Smooth muscle cell (in vitro differentiated cells): ENCODE data around the gene PADI3. TPM values are rescaled to one million over a fixed set of nuclear protein-coding genes. Genes with fewer than 3 reads are reported as not detected.

Source experiments
- DNase-seq: peaks from one replicate; lab custom pipeline; 2025; ENCODE audit not compliant: unreplicated experiment; lab: John Stamatoyannopoulos, UW
- H2AFZ ChIP-seq: fragments of 200-600 bp; sonication (generic); 2 replicates; pipeline ENCODE4 v1.6.0; 2016; ENCODE audit warnings: antibody characterized with exemption, low read depth, mild to moderate bottlenecking
- H3F3A ChIP-seq: fragments of 200-600 bp; sonication (generic); 2 replicates; pipeline ENCODE4 v1.6.0; 2017; ENCODE audit warnings: antibody characterized with exemption, low read depth
- H3K27ac ChIP-seq: fragments of 200-600 bp; sonication (generic); 2 replicates; pipeline ENCODE4 v1.5.1; 2016; ENCODE audit warnings: low read depth, mild to moderate bottlenecking
- H3K27me3 ChIP-seq: fragments of 200-600 bp; sonication (generic); 2 replicates; pipeline ENCODE4 v1.6.1; 2016; ENCODE audit warnings: low read depth, mild to moderate bottlenecking
- H3K36me3 ChIP-seq: fragments of 200-600 bp; sonication (generic); 2 replicates; pipeline ENCODE4 v1.5.1; 2016; ENCODE audit warnings: low read depth
- H3K4me1 ChIP-seq: fragments of 200-600 bp; sonication (generic); 2 replicates; pipeline ENCODE4 v1.5.1; 2016; ENCODE audit warnings: low read depth
- H3K4me2 ChIP-seq: fragments of 200-600 bp; sonication (generic); 2 replicates; pipeline ENCODE4 v1.6.0; 2016; ENCODE audit warnings: mild to moderate bottlenecking
- H3K4me3 ChIP-seq: fragments of 200-600 bp; sonication (generic); 2 replicates; pipeline ENCODE4 v1.5.1; 2016; ENCODE audit warnings: mild to moderate bottlenecking
- H3K79me2 ChIP-seq: fragments of 200-600 bp; sonication (generic); 2 replicates; pipeline ENCODE4 v1.6.0; 2016; ENCODE audit warnings: low read depth, mild to moderate bottlenecking
- H3K9ac ChIP-seq: fragments of 200-600 bp; sonication (generic); 2 replicates; pipeline ENCODE4 v1.6.0; 2016; ENCODE audit warnings: low read depth
- H3K9me3 ChIP-seq: fragments of 200-600 bp; sonication (generic); replicated peaks from 2 replicates; pipeline ENCODE4 v1.5.1; 2016; ENCODE audit warnings: low read depth
- H4K20me1 ChIP-seq: fragments of 200-600 bp; sonication (generic); 2 replicates; pipeline ENCODE4 v1.6.0; 2016; ENCODE audit warnings: low read depth
- WGBS: methylation state at CpG from one replicate; pipeline ENCODE4 v1.1.7; 2016; ENCODE audit warnings: low lambda C conversion rate; 5-methylcytosine and 5-hydroxymethylcytosine counted together
- polyA plus RNA-seq: library from polyadenylated mRNA; unstranded; fragments of >200 nt; fragmentation: Nextera tagmentation; extraction: Ambion mirVana; gene quantifications from 2 replicates; pipeline ENCODE4 v1.2.1, GENCODE V29; 2016
- total RNA-seq: library from RNA; depleted of rRNA; stranded (reverse); fragments of >200 nt; gene quantifications from 2 replicates; pipeline ENCODE4 v1.2.3, GENCODE V29; 2014
- TF ChIP-seq, protein P1 (sequence below): fragments of 200-600 bp; sonication (generic); IDR thresholded peaks from 2 replicates; pipeline ENCODE4 v1.5.1; 2017; ENCODE audit warnings: borderline replicate concordance, mild to moderate bottlenecking, antibody characterized with exemption; ENCODE audit not compliant: insufficient read depth, poor library complexity, severe bottlenecking

Gene PADI3
- total and polyA plus RNA-seq, 2 experiments from 2014 or later = not detected

DNA sequence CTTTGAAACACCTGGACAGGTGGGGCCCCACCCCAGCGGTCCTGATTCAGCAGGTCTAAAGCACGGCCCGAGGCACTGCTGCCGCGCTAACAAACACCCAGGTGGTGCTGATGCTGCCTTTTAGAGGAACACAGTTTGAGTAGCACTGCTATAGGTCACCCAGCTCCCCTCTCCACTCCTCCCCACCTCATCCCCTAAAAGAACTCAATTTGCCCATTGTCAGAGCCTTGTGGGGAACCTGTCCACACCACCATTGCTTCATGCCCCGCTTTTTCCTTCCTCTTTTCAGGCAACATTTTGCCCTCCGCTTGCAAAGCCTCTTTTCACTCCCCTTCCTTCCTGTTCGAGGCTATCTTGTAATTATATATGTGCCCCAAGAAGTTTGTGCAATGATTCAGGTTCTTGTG is 32.9 kb downstream of the PADI3 start:
- no peak for DNase-seq
- Histone ChIP-seq H3F3A (no peaks in the 10 kb centered on the region), H3K4me2 (no peak overlapping the region), H3K27ac (no peak overlapping the region), H3K4me1 (no peaks in the 10 kb centered on the region), H3K27me3 (peaks cover 6% of the 10 kb centered on the region), H3K9ac (no peak overlapping the region), H4K20me1 (no peaks in the 10 kb centered on the region), H3K9me3 (no peaks in the 10 kb centered on the region), H2AFZ (no peak overlapping the region), H3K79me2 (no peaks in the 10 kb centered on the region), H3K36me3 (no peaks in the 10 kb centered on the region), H3K4me3 (no peak overlapping the region)
- 75% methylated on average over 8 of the region's 8 CpGs for whole genome bisulfite sequencing
- TF ChIP-seq, protein P1, sequence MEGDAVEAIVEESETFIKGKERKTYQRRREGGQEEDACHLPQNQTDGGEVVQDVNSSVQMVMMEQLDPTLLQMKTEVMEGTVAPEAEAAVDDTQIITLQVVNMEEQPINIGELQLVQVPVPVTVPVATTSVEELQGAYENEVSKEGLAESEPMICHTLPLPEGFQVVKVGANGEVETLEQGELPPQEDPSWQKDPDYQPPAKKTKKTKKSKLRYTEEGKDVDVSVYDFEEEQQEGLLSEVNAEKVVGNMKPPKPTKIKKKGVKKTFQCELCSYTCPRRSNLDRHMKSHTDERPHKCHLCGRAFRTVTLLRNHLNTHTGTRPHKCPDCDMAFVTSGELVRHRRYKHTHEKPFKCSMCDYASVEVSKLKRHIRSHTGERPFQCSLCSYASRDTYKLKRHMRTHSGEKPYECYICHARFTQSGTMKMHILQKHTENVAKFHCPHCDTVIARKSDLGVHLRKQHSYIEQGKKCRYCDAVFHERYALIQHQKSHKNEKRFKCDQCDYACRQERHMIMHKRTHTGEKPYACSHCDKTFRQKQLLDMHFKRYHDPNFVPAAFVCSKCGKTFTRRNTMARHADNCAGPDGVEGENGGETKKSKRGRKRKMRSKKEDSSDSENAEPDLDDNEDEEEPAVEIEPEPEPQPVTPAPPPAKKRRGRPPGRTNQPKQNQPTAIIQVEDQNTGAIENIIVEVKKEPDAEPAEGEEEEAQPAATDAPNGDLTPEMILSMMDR = no peak

DNA sequence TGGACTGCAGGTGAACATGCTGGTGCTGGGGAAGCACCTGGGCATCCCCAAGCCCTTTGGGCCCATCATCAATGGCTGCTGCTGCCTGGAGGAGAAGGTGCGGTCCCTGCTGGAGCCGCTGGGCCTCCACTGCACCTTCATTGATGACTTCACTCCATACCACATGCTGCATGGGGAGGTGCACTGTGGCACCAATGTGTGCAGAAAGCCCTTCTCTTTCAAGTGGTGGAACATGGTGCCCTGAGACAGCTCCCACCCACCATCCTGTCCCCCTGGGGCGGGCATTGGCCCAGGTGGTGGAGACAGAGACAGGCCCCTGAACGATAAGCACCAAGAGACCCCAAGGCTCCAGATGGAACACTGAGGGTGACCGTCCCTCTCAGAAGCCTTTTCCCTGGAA is 33.9 kb downstream of the PADI3 start:
- H3K9ac ChIP-seq = no peak overlapping the region
- H4K20me1 ChIP-seq = no peaks in the 10 kb centered on the region
- H3F3A ChIP-seq = no peaks in the 10 kb centered on the region
- no peak overlapping the region for H3K4me2 ChIP-seq
- no peak for DNase-seq
- no peak overlapping the region for H2AFZ ChIP-seq
- H3K4me1 ChIP-seq = no peaks in the 10 kb centered on the region
- no peaks in the 10 kb centered on the region for H3K9me3 ChIP-seq
- H3K36me3 ChIP-seq = no peaks in the 10 kb centered on the region
- H3K79me2 ChIP-seq = no peaks in the 10 kb centered on the region
- TF ChIP-seq, protein P1 = no peak
- WGBS = 98% methylated on average over 4 of the region's 5 CpGs
- no peak overlapping the region for H3K27ac ChIP-seq
- H3K4me3 ChIP-seq = no peak overlapping the region
- H3K27me3 ChIP-seq = peaks cover 6% of the 10 kb centered on the region

DNA sequence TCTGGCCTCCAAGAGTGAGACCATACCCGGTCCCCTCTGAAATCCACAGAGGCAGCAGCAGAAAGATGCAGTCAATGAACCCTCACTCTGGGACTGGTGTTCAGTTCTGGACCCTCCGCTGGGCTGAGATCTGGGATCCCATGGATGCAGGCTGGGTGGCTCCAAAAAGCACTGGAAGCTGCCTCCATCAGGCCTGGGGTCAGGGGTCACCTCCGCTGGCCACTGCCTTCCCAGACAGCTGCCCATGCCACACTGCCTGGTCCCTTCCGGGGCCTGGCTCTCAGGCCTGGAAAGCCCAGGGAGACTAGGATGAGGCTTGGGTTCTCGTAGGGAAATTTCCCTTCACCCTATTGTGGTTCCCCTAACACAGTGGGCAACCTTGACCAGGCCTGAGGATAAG is 37.7 kb downstream of the PADI3 start:
- TF ChIP-seq, protein P1 = no peak
- Histone ChIP-seq H3K79me2 (no peaks in the 10 kb centered on the region), H3K4me3 (no peak overlapping the region), H4K20me1 (no peaks in the 10 kb centered on the region), H3K9me3 (no peaks in the 10 kb centered on the region), H3K36me3 (no peaks in the 10 kb centered on the region), H3K27ac (no peak overlapping the region), H3K9ac (no peak overlapping the region), H3K27me3 (peaks cover 6% of the 10 kb centered on the region), H3F3A (peaks cover 7% of the 10 kb centered on the region), H3K4me1 (no peaks in the 10 kb centered on the region), H3K4me2 (no peak overlapping the region), H2AFZ (no peak overlapping the region)
- DNase-seq = no peak
- 95% methylated on average over 5 of the region's 5 CpGs for WGBS

DNA sequence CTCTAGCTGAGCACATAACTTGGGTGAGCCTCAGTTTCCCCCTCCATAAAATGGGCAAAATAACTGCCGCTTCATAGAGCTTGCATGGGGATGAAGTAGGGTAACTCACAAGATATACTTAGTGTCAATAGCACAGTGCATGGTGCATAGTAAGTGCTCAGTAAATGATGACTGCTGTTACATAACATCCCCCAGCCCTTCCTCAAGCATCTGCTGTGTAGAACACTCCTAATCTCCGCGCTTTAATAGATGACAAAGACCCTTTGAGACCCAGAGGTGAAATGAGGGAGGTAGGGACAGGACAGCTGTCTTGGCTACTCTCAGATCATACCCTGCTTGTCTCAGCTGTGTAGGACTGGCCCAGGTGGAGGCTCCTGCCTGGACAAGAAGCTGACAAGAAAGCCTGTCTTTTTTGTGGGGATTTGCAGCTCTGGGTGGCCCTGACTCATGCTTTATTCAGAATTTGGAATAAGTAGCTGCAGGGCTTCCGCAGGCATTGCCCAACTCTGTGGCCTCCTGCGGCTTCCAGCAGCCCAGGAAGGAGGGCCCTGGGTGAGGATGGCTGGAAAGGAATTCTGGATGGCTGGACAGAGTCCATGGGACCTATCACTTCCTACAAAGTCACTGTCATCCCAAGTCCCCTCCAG is 38.4 kb downstream of the PADI3 start:
- WGBS = 67% methylated on average over 5 of the region's 5 CpGs
- Histone ChIP-seq H4K20me1 (no peaks in the 10 kb centered on the region), H3K4me3 (no peak overlapping the region), H2AFZ (no peak overlapping the region), H3K27me3 (peaks cover 6% of the 10 kb centered on the region), H3F3A (peaks cover 7% of the 10 kb centered on the region), H3K36me3 (no peaks in the 10 kb centered on the region), H3K4me2 (no peak overlapping the region), H3K4me1 (no peaks in the 10 kb centered on the region), H3K9ac (no peak overlapping the region), H3K9me3 (no peaks in the 10 kb centered on the region), H3K27ac (no peak overlapping the region), H3K79me2 (no peaks in the 10 kb centered on the region)
- TF ChIP-seq, protein P1 = no peak
- DNase-seq = no peak
